Parathyroid adenoma (tissue), 2 donors: Measurements from ENCODE around the gene SHROOM3.
"Not testable (repeated sequence)": the region's sequence is repeated elsewhere in the genome, so short reads cannot be mapped to it uniquely, and the experiment has no call there.

Experiments used
- H2AFZ ChIP-seq: fragments of 300-600 bp; sonication (generic); one replicate; pipeline ENCODE4 v1.7.0; 2017; ENCODE audit warnings: antibody characterized with exemption, mild to moderate bottlenecking
- H3K27ac ChIP-seq: fragments of 300-600 bp; sonication (generic); one replicate; pipeline ENCODE4 v1.7.0; 2017
- H3K27me3 ChIP-seq: fragments of 300-600 bp; sonication (generic); one replicate; pipeline ENCODE4 v1.7.0; 2017; ENCODE audit warnings: low read length; ENCODE audit not compliant: control insufficient read depth, insufficient read depth
- H3K36me3 ChIP-seq: fragments of 300-600 bp; sonication (generic); one replicate; pipeline ENCODE4 v1.7.0; 2017; ENCODE audit warnings: low read length; ENCODE audit not compliant: control insufficient read depth, insufficient read depth
- H3K4me1 ChIP-seq: fragments of 300-600 bp; sonication (generic); one replicate; pipeline ENCODE4 v1.7.0; 2017; ENCODE audit warnings: control low read depth
- H3K4me2 ChIP-seq: fragments of 300-600 bp; sonication (generic); one replicate; pipeline ENCODE4 v1.7.0; 2017; ENCODE audit warnings: low read length
- H3K4me3 ChIP-seq: fragments of 300-600 bp; sonication (generic); one replicate; pipeline ENCODE4 v1.7.0; 2017; ENCODE audit warnings: low read depth, low read length
- H3K79me2 ChIP-seq: fragments of 300-600 bp; sonication (generic); one replicate; pipeline ENCODE4 v1.7.0; 2017; ENCODE audit warnings: control low read depth
- H3K9ac ChIP-seq: fragments of 300-600 bp; sonication (generic); one replicate; pipeline ENCODE4 v1.7.0; 2017; ENCODE audit warnings: mild to moderate bottlenecking
- H3K9me3 ChIP-seq: fragments of 300-600 bp; sonication (generic); one replicate; pipeline ENCODE4 v1.7.0; 2017; ENCODE audit warnings: low read length; ENCODE audit not compliant: control insufficient read depth
- TF ChIP-seq, protein P1 (sequence below): fragments of 300-600 bp; sonication (generic); IDR thresholded peaks from one replicate; pipeline ENCODE4 v1.7.0; 2017; ENCODE audit warnings: antibody characterized with exemption, mild to moderate bottlenecking
- donor health status: primary hyperparathyroidism.

Gene SHROOM3

DNA sequence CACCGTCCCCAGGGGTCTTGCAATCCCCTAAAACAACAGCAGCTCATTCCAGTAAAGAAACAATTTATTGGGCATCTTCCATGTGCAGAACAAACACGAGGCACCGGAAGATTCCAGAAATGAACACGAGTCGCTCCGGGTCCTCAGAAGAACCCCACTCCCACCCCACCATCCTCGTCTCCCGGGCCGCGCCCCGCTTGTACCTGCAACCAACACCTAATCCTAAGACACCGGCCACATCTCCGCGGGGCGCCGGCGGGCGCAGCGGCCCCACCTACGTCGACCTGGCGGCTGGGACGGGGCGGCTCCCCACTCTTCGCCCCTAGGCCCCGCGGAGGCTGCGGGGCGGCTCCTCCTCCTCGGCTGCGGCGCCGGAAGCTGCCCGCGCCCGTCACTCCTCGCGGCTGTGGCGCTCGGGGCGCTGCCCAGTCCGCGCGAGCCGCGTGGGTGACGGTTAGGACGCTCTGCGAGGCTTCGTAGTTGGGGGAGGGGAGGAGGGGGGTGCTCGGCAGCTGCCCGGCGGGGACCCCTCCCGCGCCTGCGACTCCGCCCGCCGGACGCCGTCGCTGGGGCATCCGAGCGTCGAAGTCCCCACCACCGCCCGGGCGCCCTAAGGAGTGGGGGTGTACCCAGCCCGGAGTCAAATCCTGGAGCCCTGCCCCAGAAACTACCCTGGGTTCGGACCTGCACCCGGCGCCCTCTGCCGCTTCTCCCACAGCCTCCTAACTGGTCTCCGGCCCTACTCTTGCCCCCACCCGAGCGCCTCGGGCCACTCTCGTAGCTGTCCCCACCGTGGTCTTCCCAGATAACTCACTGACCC lies 14.1 kb upstream of the SHROOM3 start, which contains the start of gene CCDC158:
Gene CCDC158 (minus strand): TSS at position 380 of the 820 bp plus-strand sequence. CDS start 17,934 bp downstream, outside the sequence.
- no peaks in the 10 kb centered on the region for H3K4me1 ChIP-seq
- H2AFZ ChIP-seq, result peak within 1 kb of the TSS; percentile 58
- H3K27me3 ChIP-seq, result no peaks in the 10 kb centered on the region
- H3K4me2 ChIP-seq, result peak within 1 kb of the TSS; percentile 74
- H3K9ac ChIP-seq, result no peak within 1 kb of the TSS
- H3K4me3 ChIP-seq, result peak within 1 kb of the TSS; percentile 48
- no peaks in the 10 kb centered on the region for H3K36me3 ChIP-seq
- no peak within 1 kb of the TSS for H3K27ac ChIP-seq
- H3K9me3 ChIP-seq, result no peaks in the 10 kb centered on the region
- TF ChIP-seq, protein P1, sequence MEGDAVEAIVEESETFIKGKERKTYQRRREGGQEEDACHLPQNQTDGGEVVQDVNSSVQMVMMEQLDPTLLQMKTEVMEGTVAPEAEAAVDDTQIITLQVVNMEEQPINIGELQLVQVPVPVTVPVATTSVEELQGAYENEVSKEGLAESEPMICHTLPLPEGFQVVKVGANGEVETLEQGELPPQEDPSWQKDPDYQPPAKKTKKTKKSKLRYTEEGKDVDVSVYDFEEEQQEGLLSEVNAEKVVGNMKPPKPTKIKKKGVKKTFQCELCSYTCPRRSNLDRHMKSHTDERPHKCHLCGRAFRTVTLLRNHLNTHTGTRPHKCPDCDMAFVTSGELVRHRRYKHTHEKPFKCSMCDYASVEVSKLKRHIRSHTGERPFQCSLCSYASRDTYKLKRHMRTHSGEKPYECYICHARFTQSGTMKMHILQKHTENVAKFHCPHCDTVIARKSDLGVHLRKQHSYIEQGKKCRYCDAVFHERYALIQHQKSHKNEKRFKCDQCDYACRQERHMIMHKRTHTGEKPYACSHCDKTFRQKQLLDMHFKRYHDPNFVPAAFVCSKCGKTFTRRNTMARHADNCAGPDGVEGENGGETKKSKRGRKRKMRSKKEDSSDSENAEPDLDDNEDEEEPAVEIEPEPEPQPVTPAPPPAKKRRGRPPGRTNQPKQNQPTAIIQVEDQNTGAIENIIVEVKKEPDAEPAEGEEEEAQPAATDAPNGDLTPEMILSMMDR, result no peak
- no peaks in the 10 kb centered on the region for H3K79me2 ChIP-seq

DNA sequence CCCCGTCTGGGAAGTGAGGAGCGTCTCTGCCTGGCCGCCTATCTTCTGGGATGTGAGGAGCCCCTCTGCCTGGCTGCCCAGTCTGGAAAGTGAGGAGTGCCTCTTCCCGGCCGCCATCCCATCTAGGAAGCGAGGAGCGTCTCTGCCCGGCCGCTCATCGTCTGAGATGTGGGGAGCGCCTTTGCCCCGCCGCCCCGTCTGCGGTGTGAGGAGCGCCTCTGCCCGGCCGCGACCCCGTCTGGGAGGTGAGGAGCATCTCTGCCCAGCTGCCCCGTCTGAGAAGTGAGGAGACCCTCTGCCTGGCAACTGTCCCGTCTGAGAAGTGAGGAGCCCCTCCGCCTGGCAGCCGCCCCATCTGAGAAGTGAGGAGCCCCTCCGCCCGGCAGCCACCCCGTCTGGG lies 11.9 kb upstream of the SHROOM3 start:
- H3K4me3 ChIP-seq, H3K27ac ChIP-seq, H3K36me3 ChIP-seq, H3K4me1 ChIP-seq, H3K79me2 ChIP-seq, H3K27me3 ChIP-seq, H3K4me2 ChIP-seq, H3K9me3 ChIP-seq, H3K9ac ChIP-seq, H2AFZ ChIP-seq: not testable (repeated sequence)

DNA sequence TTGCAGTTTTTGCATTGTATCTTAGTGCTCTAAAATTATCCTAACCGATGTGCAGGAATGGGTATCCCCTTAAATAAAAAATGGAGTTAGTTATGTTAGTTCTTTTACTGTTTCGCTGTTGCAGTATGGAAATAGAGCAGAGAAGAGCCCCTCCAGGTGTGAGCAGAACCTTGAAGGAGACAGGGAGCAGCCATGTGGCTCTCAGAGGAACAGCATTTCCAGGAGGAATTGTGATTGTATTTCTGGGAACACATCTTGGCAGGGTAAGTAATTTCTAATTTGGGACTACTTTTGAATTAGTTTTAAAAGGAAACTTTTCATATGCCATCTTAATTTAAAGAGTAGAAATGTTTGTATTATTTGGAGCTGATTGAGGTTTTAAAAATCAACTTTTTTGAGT lies 8.8 kb upstream of the SHROOM3 start:
- H3K79me2 ChIP-seq, result no peaks in the 10 kb centered on the region
- H3K27me3 ChIP-seq, result no peaks in the 10 kb centered on the region
- no peaks in the 10 kb centered on the region for H3K36me3 ChIP-seq
- H3K4me2 ChIP-seq, result no peak overlapping the region
- no peaks in the 10 kb centered on the region for H3K4me1 ChIP-seq
- no peak overlapping the region for H3K4me3 ChIP-seq
- no peak overlapping the region for H3K27ac ChIP-seq
- no peaks in the 10 kb centered on the region for H3K9me3 ChIP-seq
- TF ChIP-seq, protein P1, result no peak
- no peak overlapping the region for H3K9ac ChIP-seq
- no peak overlapping the region for H2AFZ ChIP-seq

DNA sequence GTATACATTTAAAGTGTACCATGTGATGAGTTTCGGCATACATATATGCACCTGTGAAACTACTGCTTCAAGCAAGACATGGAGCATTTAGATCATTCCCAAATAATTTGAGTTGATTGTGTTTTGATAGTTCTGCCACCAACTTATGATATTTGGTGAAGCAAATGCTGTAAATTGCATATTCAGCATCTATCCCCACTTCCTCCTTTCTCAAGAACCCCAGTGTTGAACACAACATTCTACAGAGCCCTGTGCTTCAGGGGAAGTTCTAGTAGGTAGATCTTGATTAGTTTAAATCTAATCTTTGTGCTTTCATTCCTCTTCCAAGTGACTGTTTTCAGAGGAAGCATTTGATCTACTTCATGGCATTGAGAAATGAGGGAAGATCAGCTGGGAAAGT lies 5.4 kb upstream of the SHROOM3 start:
- H2AFZ ChIP-seq, result no peak overlapping the region
- H3K4me1 ChIP-seq, result no peaks in the 10 kb centered on the region
- no peaks in the 10 kb centered on the region for H3K79me2 ChIP-seq
- H3K4me3 ChIP-seq, result no peak overlapping the region
- H3K4me2 ChIP-seq, result no peak overlapping the region
- no peaks in the 10 kb centered on the region for H3K27me3 ChIP-seq
- TF ChIP-seq, protein P1, result no peak
- H3K27ac ChIP-seq, result no peak overlapping the region
- no peak overlapping the region for H3K9ac ChIP-seq
- no peaks in the 10 kb centered on the region for H3K9me3 ChIP-seq
- H3K36me3 ChIP-seq, result no peaks in the 10 kb centered on the region

DNA sequence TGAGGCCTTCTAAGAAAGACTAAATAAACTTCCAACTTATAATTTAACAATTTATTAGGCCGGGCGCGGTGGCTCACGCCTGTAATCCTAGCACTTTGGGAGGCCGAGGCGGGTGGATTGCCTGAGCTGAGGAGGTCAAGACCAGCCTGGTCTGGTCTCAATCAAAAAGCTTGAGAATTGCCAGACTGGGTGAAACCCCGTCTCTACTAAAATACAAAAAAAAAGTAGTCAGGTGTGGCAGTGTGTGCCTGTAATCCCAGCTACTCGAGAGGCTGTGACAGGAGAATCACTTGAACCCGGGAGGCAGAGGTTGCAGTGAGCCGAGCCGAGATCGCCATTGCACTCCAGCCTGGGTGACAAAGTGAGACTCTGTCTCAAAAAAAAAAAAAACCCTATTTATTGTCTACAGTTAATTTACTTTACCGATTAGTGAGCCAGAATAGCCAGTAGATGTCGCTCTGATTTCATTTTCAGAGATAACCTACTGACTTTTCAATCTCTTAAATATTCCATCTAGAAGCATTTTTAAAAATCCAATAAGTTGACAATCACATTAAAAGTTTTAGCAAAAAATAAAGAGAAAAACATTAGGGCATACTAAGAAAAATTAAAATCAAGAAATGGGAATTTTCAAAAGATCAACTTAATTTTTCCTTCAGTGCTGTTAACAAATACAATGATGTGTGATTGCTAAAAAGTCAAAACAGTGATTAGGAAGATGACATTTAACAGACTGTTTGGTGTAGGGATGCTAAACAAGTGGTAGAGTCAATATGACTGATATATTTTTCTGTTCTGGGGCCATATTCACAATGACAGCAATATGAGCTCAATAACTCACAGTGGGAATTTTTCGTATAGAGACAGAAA lies 4.3 kb upstream of the SHROOM3 start:
- Histone ChIP-seq H3K27me3 (no peaks in the 10 kb centered on the region), H3K9ac (no peak overlapping the region), H3K79me2 (no peaks in the 10 kb centered on the region), H3K4me1 (no peaks in the 10 kb centered on the region), H3K36me3 (no peaks in the 10 kb centered on the region), H3K4me3 (no peak overlapping the region), H3K4me2 (no peak overlapping the region), H3K9me3 (no peaks in the 10 kb centered on the region), H2AFZ (no peak overlapping the region), H3K27ac (no peak overlapping the region)
- TF ChIP-seq, protein P1, result peak; percentile 42
